ENCODE results near the gene EPHA6. TPM values are rescaled to one million over a fixed set of nuclear protein-coding genes. Genes with fewer than 3 reads are reported as not detected.

Gene EPHA6
- total RNA-seq, 1 donor from 2014 or later = 16.5 TPM

GRCh38 chr3:97432914-97433313 lies 618.5 kb downstream of the EPHA6 start:
- H3K27ac Mint-ChIP-seq = no peak overlapping the region
- no peaks in the 10 kb centered on the region for H3K36me3 Mint-ChIP-seq (ENCODE audit: insufficient read depth)
- peaks cover 2% of the 10 kb centered on the region for H3K4me1 Mint-ChIP-seq (ENCODE audit: low read depth)
- no peak for TF ChIP-seq CTCF (IDR thresholded peaks at IDR 0.05; ENCODE audit: unreplicated experiment)
- DNase-seq (ENCODE audit: low spot score, unreplicated experiment) = no peak
- no peak overlapping the region for H3K4me3 Mint-ChIP-seq (ENCODE audit: low read depth)
- H3K9me3 Mint-ChIP-seq (ENCODE audit: low read depth) = no peaks in the 10 kb centered on the region
- no peaks in the 10 kb centered on the region for H3K27me3 Mint-ChIP-seq

GRCh38 chr3:97438131-97438530 lies 623.7 kb downstream of the EPHA6 start:
- TF ChIP-seq CTCF (IDR thresholded peaks at IDR 0.05; ENCODE audit: unreplicated experiment) = no peak
- no peak for DNase-seq (ENCODE audit: low spot score, unreplicated experiment)
- no peaks in the 10 kb centered on the region for H3K9me3 Mint-ChIP-seq (ENCODE audit: low read depth)
- H3K36me3 Mint-ChIP-seq (ENCODE audit: insufficient read depth) = no peaks in the 10 kb centered on the region
- no peak overlapping the region for H3K27ac Mint-ChIP-seq
- no peaks in the 10 kb centered on the region for H3K27me3 Mint-ChIP-seq
- H3K4me1 Mint-ChIP-seq (ENCODE audit: low read depth) = no peaks in the 10 kb centered on the region
- H3K4me3 Mint-ChIP-seq (ENCODE audit: low read depth) = no peak overlapping the region

- Mint-ChIP-seq H3K27ac (no peak overlapping the region), H3K36me3 (ENCODE audit: insufficient read depth) (no peaks in the 10 kb centered on the region), H3K4me3 (ENCODE audit: low read depth) (no peak overlapping the region), H3K27me3 (no peaks in the 10 kb centered on the region), H3K9me3 (ENCODE audit: low read depth) (no peaks in the 10 kb centered on the region), H3K4me1 (ENCODE audit: low read depth) (no peaks in the 10 kb centered on the region)
- no peak for TF ChIP-seq CTCF (IDR thresholded peaks at IDR 0.05; ENCODE audit: unreplicated experiment)
- DNase-seq (ENCODE audit: low spot score, unreplicated experiment) = no peak
These were observed 625.0 kb downstream of the EPHA6 start for GRCh38 chr3:97439373-97439772.

GRCh38 chr3:97464035-97464434 lies 649.6 kb downstream of the EPHA6 start:
- DNase-seq (ENCODE audit: low spot score, unreplicated experiment) = no peak
- no peak for TF ChIP-seq CTCF (IDR thresholded peaks at IDR 0.05; ENCODE audit: unreplicated experiment)
- H3K4me3 Mint-ChIP-seq (ENCODE audit: low read depth) = no peak overlapping the region
- H3K4me1 Mint-ChIP-seq (ENCODE audit: low read depth) = no peaks in the 10 kb centered on the region
- no peaks in the 10 kb centered on the region for H3K27me3 Mint-ChIP-seq
- no peak overlapping the region for H3K27ac Mint-ChIP-seq
- H3K36me3 Mint-ChIP-seq (ENCODE audit: insufficient read depth) = no peaks in the 10 kb centered on the region
- no peaks in the 10 kb centered on the region for H3K9me3 Mint-ChIP-seq (ENCODE audit: low read depth)

- no peak for TF ChIP-seq CTCF (IDR thresholded peaks at IDR 0.05; ENCODE audit: unreplicated experiment)
- Mint-ChIP-seq H3K4me1 (ENCODE audit: low read depth) (no peaks in the 10 kb centered on the region), H3K9me3 (ENCODE audit: low read depth) (no peaks in the 10 kb centered on the region), H3K36me3 (ENCODE audit: insufficient read depth) (no peaks in the 10 kb centered on the region), H3K27ac (no peak overlapping the region), H3K27me3 (no peaks in the 10 kb centered on the region), H3K4me3 (ENCODE audit: low read depth) (no peak overlapping the region)
- DNase-seq (ENCODE audit: low spot score, unreplicated experiment) = no peak
These were observed 656.1 kb downstream of the EPHA6 start for GRCh38 chr3:97470481-97470880.

All from progenitor cell of endocrine pancreas (in vitro differentiated cells).